Measurements from ENCODE around the gene MAP3K20. TPM values are rescaled to one million over a fixed set of nuclear protein-coding genes. Genes with fewer than 3 reads are reported as not detected.
A peak's percentile ranks its signal among the peaks of the same experiment; 100 is the strongest.
"Not testable (repeated sequence)": the region's sequence is repeated elsewhere in the genome, so short reads cannot be mapped to it uniquely, and the experiment has no call there.

The MAP3K20 gene
- total RNA-seq, 2 donors from 2014 or later = 10.1 to 11.9 TPM

DNA sequence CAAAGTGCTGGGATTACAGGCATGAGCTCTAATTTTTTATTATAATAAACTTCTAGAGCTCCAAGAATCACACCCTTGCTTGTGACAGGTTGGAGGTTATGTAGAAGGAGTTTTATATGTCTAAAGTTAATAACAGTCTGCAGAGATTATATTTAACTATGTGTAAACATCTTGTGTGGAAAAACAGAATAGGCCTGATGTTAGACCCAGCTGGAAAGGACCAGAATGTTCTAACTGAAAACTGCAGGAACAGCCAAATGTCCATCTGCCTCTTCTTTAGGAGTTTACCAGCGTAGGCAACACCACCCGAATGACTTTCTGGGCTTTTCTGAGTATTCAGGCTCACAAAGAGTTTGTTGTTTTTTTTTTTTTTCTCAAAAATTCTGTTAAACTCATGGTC, 211.9 kb downstream of the MAP3K20 start:
- H3K36me3 Mint-ChIP-seq (ENCODE audit: insufficient read depth in 2 of 2) = peaks cover 2 to 4% of the 10 kb centered on the region in 2 donors
- H3K4me3 Mint-ChIP-seq = no peak overlapping the region
- no peak overlapping the region for H3K27ac Mint-ChIP-seq
- H3K9me3 Mint-ChIP-seq = peaks cover 0 to 2% of the 10 kb centered on the region in 2 donors
- DNase-seq (no peak), ATAC-seq (replicated peaks in 1 of 2) (no peak)
- peaks cover 30% of the 10 kb centered on the region for H3K4me1 Mint-ChIP-seq (ENCODE audit: low read depth)
- peaks cover 9% of the 10 kb centered on the region for H3K27me3 Mint-ChIP-seq (ENCODE audit: low read depth)

DNA sequence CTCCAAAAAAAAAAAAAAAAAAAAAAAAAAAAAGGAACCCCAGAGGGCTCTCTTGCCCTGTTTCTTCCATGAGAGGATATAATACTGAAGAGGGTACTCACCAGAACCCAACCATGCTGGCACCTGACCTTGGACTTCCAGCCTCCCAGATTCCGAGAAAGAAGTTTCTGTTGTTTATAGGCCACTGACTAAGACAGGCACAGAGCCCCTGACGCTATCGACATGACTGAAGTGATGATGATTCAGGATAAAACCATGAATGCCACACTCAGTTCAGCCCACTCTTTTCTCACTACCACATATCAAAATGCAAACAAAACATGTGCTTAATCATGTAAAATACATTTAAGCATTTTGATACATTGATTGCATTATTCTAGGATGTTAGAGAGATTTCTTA, 212.9 kb downstream of the MAP3K20 start:
- Mint-ChIP-seq H3K36me3 (ENCODE audit: insufficient read depth in 2 of 2) (peaks cover 2 to 4% of the 10 kb centered on the region in 2 donors), H3K4me3 (peak overlapping the region; percentile 17 to 26), H3K4me1 (ENCODE audit: low read depth) (peaks cover 30% of the 10 kb centered on the region), H3K27me3 (ENCODE audit: low read depth) (peaks cover 9% of the 10 kb centered on the region), H3K9me3 (peaks cover 0 to 2% of the 10 kb centered on the region in 2 donors), H3K27ac (no peak overlapping the region)
- ATAC-seq (replicated peaks in 1 of 2) = peak; percentile 82 to 86
- peak; percentile 54 to 62 for DNase-seq

DNA sequence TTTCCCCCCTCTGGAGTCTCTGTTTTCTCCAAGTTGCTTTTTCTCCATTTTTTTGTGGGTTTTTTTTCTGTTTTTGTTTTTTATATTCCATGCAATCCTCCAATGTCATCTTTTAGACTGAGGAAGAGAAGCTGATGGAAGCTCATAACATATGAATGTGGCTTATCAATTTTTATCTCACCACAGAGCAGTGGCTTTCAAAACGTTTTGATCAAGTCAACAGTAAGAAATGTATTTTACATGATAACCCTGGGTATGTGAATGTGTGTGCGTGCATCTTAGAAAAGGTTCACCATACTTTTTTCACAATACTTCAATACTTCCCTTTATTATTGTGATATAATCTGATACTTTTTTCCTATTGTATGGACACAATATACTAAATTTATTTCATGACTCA, 214.4 kb downstream of the MAP3K20 start:
- ATAC-seq (replicated peaks in 1 of 2) (no peak), DNase-seq (no peak)
- H3K27me3 Mint-ChIP-seq (ENCODE audit: low read depth) = peaks cover 9% of the 10 kb centered on the region
- H3K36me3 Mint-ChIP-seq (ENCODE audit: insufficient read depth in 2 of 2) = peaks cover 2 to 4% of the 10 kb centered on the region in 2 donors
- H3K4me3 Mint-ChIP-seq = peak overlapping the region in 1 of 2 donors; percentile 67
- H3K4me1 Mint-ChIP-seq (ENCODE audit: low read depth) = peaks cover 30% of the 10 kb centered on the region
- H3K27ac Mint-ChIP-seq = peak overlapping the region; percentile 60
- H3K9me3 Mint-ChIP-seq = peaks cover 0 to 2% of the 10 kb centered on the region in 2 donors

GRCh38 chr2:173290518-173290917, 214.9 kb downstream of the MAP3K20 start:
- Mint-ChIP-seq H3K9me3 (peaks cover 0 to 2% of the 10 kb centered on the region in 2 donors), H3K27me3 (ENCODE audit: low read depth) (peaks cover 9% of the 10 kb centered on the region), H3K4me1 (ENCODE audit: low read depth) (peaks cover 28% of the 10 kb centered on the region), H3K36me3 (ENCODE audit: insufficient read depth in 2 of 2) (peaks cover 2 to 4% of the 10 kb centered on the region in 2 donors), H3K4me3 (no peak overlapping the region), H3K27ac (no peak overlapping the region)
- ATAC-seq (replicated peaks in 1 of 2) (no peak), DNase-seq (no peak)

DNA sequence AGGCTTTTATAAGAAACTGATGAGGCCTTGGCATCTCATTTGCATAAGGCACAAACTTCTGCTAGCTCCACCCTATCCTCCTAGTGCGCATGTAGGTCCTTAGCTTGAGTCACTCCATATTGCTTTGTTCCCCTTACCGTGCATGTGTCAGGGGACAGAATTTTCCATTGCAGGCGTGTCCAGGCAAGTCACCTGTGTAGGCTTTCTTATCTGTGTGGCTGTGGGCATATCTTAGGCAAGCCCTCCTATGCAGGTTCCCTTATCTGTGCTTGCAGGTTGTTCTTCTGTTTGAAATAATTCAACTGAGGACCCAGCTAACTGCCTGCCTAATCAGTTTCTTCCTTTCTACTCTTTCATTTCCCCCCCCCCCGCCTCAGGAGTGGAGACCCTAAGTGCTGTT, 215.8 kb downstream of the MAP3K20 start:
- ATAC-seq (replicated peaks in 1 of 2) (no peak), DNase-seq (no peak)
- peaks cover 2 to 4% of the 10 kb centered on the region in 2 donors for H3K36me3 Mint-ChIP-seq (ENCODE audit: insufficient read depth in 2 of 2)
- H3K9me3 Mint-ChIP-seq = peaks cover 0 to 2% of the 10 kb centered on the region in 2 donors
- peaks cover 9% of the 10 kb centered on the region for H3K27me3 Mint-ChIP-seq (ENCODE audit: low read depth)
- H3K4me1 Mint-ChIP-seq (ENCODE audit: low read depth) = peaks cover 27% of the 10 kb centered on the region
- H3K27ac Mint-ChIP-seq = no peak overlapping the region
- H3K4me3 Mint-ChIP-seq = no peak overlapping the region

GRCh38 chr2:173296235-173296634, 220.6 kb downstream of the MAP3K20 start:
- Mint-ChIP-seq H3K4me3 (peak overlapping the region in 1 of 2 donors; percentile 5), H3K4me1 (ENCODE audit: low read depth) (peaks cover 8% of the 10 kb centered on the region), H3K27me3 (ENCODE audit: low read depth) (no peaks in the 10 kb centered on the region), H3K36me3 (ENCODE audit: insufficient read depth in 2 of 2) (peaks cover 11 to 20% of the 10 kb centered on the region in 2 donors), H3K9me3 (peaks cover 7 to 20% of the 10 kb centered on the region in 2 donors), H3K27ac (peak overlapping the region; percentile 29)
- no peak for DNase-seq
- ATAC-seq (replicated peaks in 1 of 2) = no peak

DNA sequence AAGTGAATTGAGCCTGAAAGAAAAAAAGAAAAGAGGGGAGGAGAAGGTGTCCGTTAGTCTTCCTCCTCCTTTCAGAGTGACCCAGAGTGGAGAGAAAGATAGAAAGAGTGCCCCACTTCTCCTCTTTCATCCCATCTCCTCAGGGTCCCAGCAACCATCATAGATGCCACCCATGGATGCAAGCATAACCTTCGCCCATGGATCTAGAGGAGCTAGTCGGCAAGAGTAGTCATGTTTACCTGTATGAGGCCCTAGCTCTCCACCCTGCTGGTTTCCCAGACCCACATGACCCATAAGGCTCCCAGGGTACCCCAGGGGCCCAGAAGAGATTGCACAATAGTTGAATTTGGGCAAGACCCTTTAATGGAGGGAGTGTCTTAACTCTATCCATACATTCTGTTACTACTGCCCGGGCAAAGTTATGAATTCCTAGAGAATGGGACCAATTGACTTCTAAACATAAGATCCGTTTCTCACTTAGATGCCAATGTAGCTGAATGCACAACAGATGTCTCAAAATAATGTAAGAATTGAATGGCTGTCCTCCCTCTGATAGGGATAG, 223.0 kb downstream of the MAP3K20 start:
- DNase-seq (no peak), ATAC-seq (replicated peaks in 1 of 2) (no peak)
- peaks cover 8% of the 10 kb centered on the region for H3K4me1 Mint-ChIP-seq (ENCODE audit: low read depth)
- no peaks in the 10 kb centered on the region for H3K27me3 Mint-ChIP-seq (ENCODE audit: low read depth)
- H3K4me3 Mint-ChIP-seq = no peak overlapping the region
- H3K36me3 Mint-ChIP-seq (ENCODE audit: insufficient read depth in 2 of 2) = peaks cover 9 to 21% of the 10 kb centered on the region in 2 donors
- peaks cover 10 to 21% of the 10 kb centered on the region in 2 donors for H3K9me3 Mint-ChIP-seq
- H3K27ac Mint-ChIP-seq = no peak overlapping the region

GRCh38 chr2:173299764-173300163, 224.1 kb downstream of the MAP3K20 start:
- ATAC-seq (replicated peaks in 1 of 2) (no peak), DNase-seq (no peak)
- Mint-ChIP-seq H3K27ac (no peak overlapping the region), H3K4me3 (no peak overlapping the region), H3K4me1 (ENCODE audit: low read depth) (peaks cover 8% of the 10 kb centered on the region), H3K9me3 (peaks cover 10 to 21% of the 10 kb centered on the region in 2 donors), H3K27me3 (ENCODE audit: low read depth) (no peaks in the 10 kb centered on the region), H3K36me3 (ENCODE audit: insufficient read depth in 2 of 2) (peaks cover 9 to 21% of the 10 kb centered on the region in 2 donors)

GRCh38 chr2:173300458-173300857, 224.8 kb downstream of the MAP3K20 start:
- Mint-ChIP-seq H3K4me3 (no peak overlapping the region), H3K27ac (no peak overlapping the region), H3K9me3 (peaks cover 10 to 21% of the 10 kb centered on the region in 2 donors), H3K27me3 (ENCODE audit: low read depth) (no peaks in the 10 kb centered on the region), H3K4me1 (ENCODE audit: low read depth) (peaks cover 8% of the 10 kb centered on the region), H3K36me3 (ENCODE audit: insufficient read depth in 2 of 2) (peaks cover 9 to 21% of the 10 kb centered on the region in 2 donors)
- no peak for DNase-seq
- ATAC-seq (replicated peaks in 1 of 2) = no peak

DNA sequence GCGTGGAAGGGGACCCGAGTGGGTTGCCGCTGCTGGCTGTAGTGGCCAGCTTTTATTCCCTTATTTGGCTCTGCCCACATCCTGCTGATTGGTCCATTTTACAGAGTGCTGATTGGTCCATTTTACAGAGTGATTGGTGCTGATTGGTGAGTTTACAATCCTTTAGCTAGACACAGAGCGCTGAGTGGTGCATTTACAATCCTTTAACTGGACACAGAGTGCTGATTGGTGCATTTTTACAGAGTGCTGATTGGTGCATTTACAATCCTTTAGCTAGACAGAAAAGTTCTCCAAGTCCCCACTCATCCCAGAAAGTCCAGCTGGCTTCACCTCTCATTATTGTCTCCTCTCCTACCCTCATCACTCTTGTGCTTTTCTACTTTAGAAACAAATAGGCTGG, 225.9 kb downstream of the MAP3K20 start:
- peaks cover 9 to 21% of the 10 kb centered on the region in 2 donors for H3K36me3 Mint-ChIP-seq (ENCODE audit: insufficient read depth in 2 of 2)
- DNase-seq; ATAC-seq (replicated peaks in 1 of 2); H3K4me3 Mint-ChIP-seq; H3K4me1 Mint-ChIP-seq (ENCODE audit: low read depth); H3K27me3 Mint-ChIP-seq (ENCODE audit: low read depth); H3K27ac Mint-ChIP-seq: not testable (repeated sequence)
- peaks cover 10 to 21% of the 10 kb centered on the region in 2 donors for H3K9me3 Mint-ChIP-seq

- H3K27me3 Mint-ChIP-seq (ENCODE audit: low read depth) = no peaks in the 10 kb centered on the region
- DNase-seq (no peak), ATAC-seq (replicated peaks in 1 of 2) (no peak)
- peaks cover 11% of the 10 kb centered on the region for H3K4me1 Mint-ChIP-seq (ENCODE audit: low read depth)
- no peak overlapping the region for H3K4me3 Mint-ChIP-seq
- peaks cover 1 to 3% of the 10 kb centered on the region in 2 donors for H3K36me3 Mint-ChIP-seq (ENCODE audit: insufficient read depth in 2 of 2)
- H3K27ac Mint-ChIP-seq = no peak overlapping the region
- H3K9me3 Mint-ChIP-seq = peaks cover 5% of the 10 kb centered on the region in 2 donors
Observed at GRCh38 chr2:173305303-173305702, 229.7 kb downstream of the MAP3K20 start.

- H3K27me3 Mint-ChIP-seq (ENCODE audit: low read depth) = no peaks in the 10 kb centered on the region
- H3K4me1 Mint-ChIP-seq (ENCODE audit: low read depth) = peaks cover 11% of the 10 kb centered on the region
- H3K4me3 Mint-ChIP-seq = peak overlapping the region in 1 of 2 donors; percentile 19
- ATAC-seq (replicated peaks in 1 of 2) (peak in 1 of 2 donors; percentile 81), DNase-seq (no peak)
- peaks cover 0 to 1% of the 10 kb centered on the region in 2 donors for H3K36me3 Mint-ChIP-seq (ENCODE audit: insufficient read depth in 2 of 2)
- H3K27ac Mint-ChIP-seq = peak overlapping the region; percentile 47
- H3K9me3 Mint-ChIP-seq = peaks cover 0 to 2% of the 10 kb centered on the region in 2 donors
Observed at GRCh38 chr2:173307293-173307692, 231.6 kb downstream of the MAP3K20 start.

- H3K4me1 Mint-ChIP-seq (ENCODE audit: low read depth) = peaks cover 11% of the 10 kb centered on the region
- not testable (repeated sequence) for H3K36me3 Mint-ChIP-seq (ENCODE audit: insufficient read depth in 2 of 2); H3K27ac Mint-ChIP-seq; H3K4me3 Mint-ChIP-seq; ATAC-seq (replicated peaks in 1 of 2); H3K27me3 Mint-ChIP-seq (ENCODE audit: low read depth); DNase-seq; H3K9me3 Mint-ChIP-seq
Observed at GRCh38 chr2:173309370-173309769, 233.7 kb downstream of the MAP3K20 start.

Measured in activated T-cell treated with anti-CD3 and anti-CD28 coated beads, Interleukin-2, amount 50 U/mL, for 72 hours (primary cell).